Kidney epithelial cell (primary cell): ENCODE data around the gene ITGA3. TPM values are rescaled to one million over a fixed set of nuclear protein-coding genes. Genes with fewer than 3 reads are reported as not detected.
"Not testable (repeated sequence)": the region's sequence is repeated elsewhere in the genome, so short reads cannot be mapped to it uniquely, and the experiment has no call there.

Experiments used
- DNase-seq: peaks from one replicate; pipeline ENCODE4 v3.0.0-alpha.2; 2010; ENCODE audit warnings: low read depth
- H3K27me3 ChIP-seq: 2 replicates; pipeline ENCODE4 v1.6.0; 2011; ENCODE audit warnings: low read length; ENCODE audit not compliant: control insufficient read depth, insufficient read depth
- H3K36me3 ChIP-seq: 2 replicates; pipeline ENCODE4 v1.5.1; 2011; ENCODE audit warnings: low read length; ENCODE audit not compliant: control insufficient read depth, insufficient read depth
- H3K4me3 ChIP-seq: 2 replicates; pipeline ENCODE4 v1.5.1; 2011; ENCODE audit warnings: low read depth, mild to moderate bottlenecking, control low read depth, low read length
- total RNA-seq: library from RNA; depleted of rRNA; stranded (reverse); fragments of >200 nt; gene quantifications from 2 replicates; pipeline ENCODE4 v1.2.3, GENCODE V29; 2015
- TF ChIP-seq, protein P1 (sequence below): IDR thresholded peaks from 2 replicates; pipeline ENCODE4 v1.5.1; 2011; ENCODE audit warnings: mild to moderate bottlenecking, moderate library complexity, low read length, control low read depth, inconsistent platforms; ENCODE audit not compliant: insufficient read depth, poor library complexity, severe bottlenecking

ITGA3 gene
- total RNA-seq, 1 donor from 2014 or later: 1,029 TPM

DNA sequence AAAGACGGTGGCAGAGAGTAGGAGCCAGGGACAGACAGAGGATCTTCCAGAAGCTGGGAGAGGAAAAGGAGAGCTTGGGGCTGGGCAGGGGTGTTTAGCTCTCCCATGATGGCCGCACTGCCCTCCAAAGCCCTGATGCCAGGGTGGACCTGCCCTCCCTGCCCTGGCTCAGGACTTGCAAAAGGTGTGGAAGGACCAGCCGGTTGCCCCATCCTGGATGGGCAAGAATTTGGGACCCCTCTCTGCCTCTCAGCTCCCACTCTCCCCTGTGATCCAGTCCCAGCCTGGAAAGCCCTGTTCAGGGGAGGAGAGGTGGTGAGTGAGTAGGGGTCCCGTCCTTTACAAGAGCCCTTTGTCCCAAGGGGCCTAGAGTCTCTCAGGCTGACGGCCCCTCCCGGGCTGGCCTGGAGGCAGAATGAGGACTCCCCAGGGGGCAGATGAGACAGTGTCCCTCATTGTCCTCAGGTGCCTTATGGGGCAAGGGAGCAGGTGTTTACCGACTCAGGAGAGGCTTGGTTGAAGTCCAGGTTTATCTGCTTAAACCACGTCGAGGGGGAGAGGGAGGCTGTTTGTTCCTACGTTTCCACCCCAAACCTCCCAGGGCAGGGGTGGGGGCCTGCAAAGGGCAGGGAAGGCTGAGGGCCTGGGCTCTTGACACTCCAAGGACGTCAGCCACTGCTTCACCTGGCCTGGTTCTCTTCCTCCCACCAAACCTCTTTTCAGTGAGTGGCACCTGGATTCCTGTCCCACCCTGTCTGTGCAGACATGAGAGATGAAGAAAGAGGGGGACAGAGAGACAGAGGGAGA lies 19.3 kb upstream of the ITGA3 start:
- no peaks in the 10 kb centered on the region for H3K36me3 ChIP-seq
- TF ChIP-seq, protein P1, sequence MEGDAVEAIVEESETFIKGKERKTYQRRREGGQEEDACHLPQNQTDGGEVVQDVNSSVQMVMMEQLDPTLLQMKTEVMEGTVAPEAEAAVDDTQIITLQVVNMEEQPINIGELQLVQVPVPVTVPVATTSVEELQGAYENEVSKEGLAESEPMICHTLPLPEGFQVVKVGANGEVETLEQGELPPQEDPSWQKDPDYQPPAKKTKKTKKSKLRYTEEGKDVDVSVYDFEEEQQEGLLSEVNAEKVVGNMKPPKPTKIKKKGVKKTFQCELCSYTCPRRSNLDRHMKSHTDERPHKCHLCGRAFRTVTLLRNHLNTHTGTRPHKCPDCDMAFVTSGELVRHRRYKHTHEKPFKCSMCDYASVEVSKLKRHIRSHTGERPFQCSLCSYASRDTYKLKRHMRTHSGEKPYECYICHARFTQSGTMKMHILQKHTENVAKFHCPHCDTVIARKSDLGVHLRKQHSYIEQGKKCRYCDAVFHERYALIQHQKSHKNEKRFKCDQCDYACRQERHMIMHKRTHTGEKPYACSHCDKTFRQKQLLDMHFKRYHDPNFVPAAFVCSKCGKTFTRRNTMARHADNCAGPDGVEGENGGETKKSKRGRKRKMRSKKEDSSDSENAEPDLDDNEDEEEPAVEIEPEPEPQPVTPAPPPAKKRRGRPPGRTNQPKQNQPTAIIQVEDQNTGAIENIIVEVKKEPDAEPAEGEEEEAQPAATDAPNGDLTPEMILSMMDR: no peak
- no peak for DNase-seq
- H3K27me3 ChIP-seq: no peaks in the 10 kb centered on the region
- no peak overlapping the region for H3K4me3 ChIP-seq

DNA sequence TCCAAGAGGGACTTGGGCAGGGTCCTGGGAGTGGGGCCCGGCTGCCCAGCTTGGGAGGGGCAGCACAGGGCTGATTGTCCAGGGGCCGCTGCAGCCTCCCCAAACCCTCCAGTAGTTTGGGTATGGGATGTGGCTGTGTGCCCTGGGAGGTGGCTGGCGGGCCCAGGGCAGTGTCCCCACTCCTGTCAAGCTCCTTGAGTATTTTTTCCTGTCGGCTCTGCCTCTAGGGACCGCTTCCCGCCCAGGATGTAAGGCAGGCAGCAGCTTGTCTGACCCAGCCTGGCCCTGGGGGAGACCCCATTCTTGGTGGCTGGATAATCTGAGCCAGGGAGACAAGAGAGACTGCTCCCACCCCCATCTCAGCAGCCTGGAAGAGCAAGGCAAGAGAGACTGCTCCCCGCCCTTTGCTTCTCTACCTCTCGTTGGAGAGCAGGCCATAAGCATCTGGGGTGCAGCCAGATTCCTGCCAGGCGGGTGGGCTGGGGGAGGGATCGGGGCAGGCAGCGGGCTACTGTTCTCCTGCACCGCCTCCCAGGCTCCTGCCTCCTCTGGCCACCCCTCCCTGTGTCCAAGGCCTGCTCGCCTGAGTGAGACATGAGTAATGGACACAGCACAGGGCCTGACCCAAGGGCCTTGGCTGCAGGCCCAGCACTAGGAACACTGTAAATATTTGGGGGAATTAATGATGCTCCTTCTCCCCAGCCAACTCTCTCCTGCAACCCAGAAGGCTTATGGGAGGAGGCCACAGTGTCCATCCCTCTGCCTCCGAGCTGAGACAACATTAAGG lies 18.4 kb upstream of the ITGA3 start:
- H3K36me3 ChIP-seq: no peaks in the 10 kb centered on the region
- H3K4me3 ChIP-seq: no peak overlapping the region
- TF ChIP-seq, protein P1: no peak
- H3K27me3 ChIP-seq: no peaks in the 10 kb centered on the region
- DNase-seq: no peak

DNA sequence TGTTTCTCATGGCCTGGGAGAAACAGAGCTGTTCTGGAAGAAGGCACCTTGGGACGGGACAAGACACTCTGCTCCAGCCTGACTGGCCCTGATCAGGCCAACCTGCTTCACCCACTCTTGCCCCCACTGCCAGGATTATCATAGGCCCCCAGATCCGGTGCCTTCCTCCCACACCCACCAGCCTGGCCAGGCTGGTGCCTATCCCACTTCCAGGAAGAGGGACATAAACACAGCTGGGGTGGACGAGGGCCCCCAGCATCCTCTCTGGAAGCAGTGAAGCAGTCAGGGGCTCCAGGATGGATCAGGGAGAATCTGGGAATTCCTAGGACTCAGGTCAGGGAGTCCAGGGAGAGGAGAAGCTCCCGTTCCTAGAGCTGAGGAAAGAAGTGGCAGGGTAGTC lies 16.9 kb upstream of the ITGA3 start:
- Histone ChIP-seq H3K36me3 (no peaks in the 10 kb centered on the region), H3K27me3 (no peaks in the 10 kb centered on the region), H3K4me3 (no peak overlapping the region)
- TF ChIP-seq, protein P1: no peak
- DNase-seq: no peak

DNA sequence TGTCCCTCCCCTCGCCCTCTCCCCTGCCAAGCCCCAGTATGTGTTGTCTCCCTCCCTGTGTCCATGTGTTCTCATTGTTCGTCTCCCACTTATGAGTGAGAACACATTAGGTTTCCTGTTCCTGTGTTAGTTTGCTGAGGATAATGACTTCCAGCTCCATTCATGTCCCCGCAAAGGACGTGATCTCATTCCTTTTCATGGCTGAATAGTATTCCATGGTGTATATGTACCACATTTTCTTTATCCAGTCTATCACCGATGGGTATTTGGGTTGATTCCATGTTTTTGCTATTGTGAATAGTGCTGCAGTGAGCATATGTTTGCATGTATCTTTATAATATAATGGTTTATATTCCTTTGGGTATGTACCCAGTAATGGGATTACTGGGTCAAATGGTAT lies 15.4 kb upstream of the ITGA3 start:
- not testable (repeated sequence) for DNase-seq, H3K4me3 ChIP-seq, H3K27me3 ChIP-seq, H3K36me3 ChIP-seq

DNA sequence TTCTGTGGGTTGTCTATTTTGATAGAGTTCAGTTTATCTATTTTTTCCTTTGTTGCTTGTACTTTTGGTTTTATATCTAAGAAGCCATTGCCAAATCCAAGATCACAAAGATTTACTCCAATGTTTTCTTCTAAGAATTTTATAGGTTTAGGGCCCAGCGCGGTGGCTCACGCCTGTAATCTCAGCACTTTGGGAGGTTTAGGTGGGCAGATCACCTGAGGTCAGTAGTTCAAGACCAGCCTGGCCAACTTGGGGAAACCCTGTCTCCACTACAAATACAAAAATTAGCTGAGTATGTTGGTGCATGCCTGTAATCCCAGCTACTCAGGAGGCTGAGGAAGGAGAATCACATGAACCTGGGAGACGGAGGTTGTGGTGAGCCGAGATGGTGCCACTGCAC lies 13.7 kb upstream of the ITGA3 start:
- no peaks in the 10 kb centered on the region for H3K36me3 ChIP-seq
- H3K27me3 ChIP-seq: no peaks in the 10 kb centered on the region
- TF ChIP-seq, protein P1: no peak
- no peak for DNase-seq
- H3K4me3 ChIP-seq: no peak overlapping the region

DNA sequence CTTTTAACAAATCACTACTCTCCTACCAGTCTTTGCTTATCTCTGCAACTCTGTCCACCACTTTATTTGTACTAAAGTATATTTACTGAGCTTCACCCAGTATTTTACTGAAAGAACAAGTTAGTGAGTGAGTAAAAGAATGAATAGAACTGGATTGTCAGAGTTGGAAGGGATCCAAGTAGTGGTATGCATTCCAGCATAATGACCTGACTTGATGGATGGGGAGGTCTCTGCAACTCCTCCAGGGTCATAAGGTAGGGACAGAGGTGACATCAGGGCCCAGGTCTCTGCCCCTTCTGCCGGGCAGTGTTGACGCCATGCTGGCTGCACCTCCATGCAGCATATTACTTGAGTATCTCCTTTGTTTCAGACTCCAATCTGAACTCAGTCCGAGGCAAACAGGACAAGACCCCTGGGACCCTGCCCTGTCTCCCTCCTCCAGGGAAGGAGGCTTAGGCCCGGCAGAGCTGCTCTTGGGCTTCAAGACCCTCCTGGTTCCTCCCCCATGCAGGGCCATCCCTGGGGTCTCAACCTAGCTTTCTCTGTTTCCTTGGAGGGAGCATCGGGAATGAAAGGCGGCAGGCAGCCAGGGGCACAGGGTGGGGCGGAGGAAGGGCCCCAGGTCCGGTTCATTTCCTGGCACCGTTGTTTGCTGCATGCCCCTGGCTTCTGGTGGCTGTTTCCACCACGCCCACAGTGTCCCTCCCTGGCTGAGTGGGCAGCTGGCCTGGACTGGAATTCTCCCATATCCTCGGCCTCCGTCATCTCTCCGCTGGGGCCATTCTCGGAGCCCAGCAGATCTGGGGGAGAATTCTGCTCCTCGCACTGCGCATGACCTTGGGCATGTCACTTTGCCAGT lies 12.4 kb upstream of the ITGA3 start:
- no peak overlapping the region for H3K4me3 ChIP-seq
- TF ChIP-seq, protein P1: no peak
- no peaks in the 10 kb centered on the region for H3K27me3 ChIP-seq
- H3K36me3 ChIP-seq: no peaks in the 10 kb centered on the region
- no peak for DNase-seq
